Choroid plexus epithelial cell (primary cell): Measurements from ENCODE around the gene EPHA2.

Experiments used
- DNase-seq: peaks from one replicate; pipeline ENCODE4 v3.0.0-alpha.2; 2010; ENCODE audit warnings: low read depth
- H3K4me3 ChIP-seq: 2 replicates; pipeline ENCODE4 v1.5.1; 2011; ENCODE audit warnings: low read depth, mild to moderate bottlenecking, control low read depth, low read length, moderate library complexity
- TF ChIP-seq, protein P1 (sequence below): conservative IDR thresholded peaks from 2 replicates; pipeline ENCODE4 v1.5.1; 2011; ENCODE audit warnings: low read depth, mild to moderate bottlenecking, control low read depth, inconsistent platforms, low read length, moderate library complexity

The EPHA2 gene

DNA sequence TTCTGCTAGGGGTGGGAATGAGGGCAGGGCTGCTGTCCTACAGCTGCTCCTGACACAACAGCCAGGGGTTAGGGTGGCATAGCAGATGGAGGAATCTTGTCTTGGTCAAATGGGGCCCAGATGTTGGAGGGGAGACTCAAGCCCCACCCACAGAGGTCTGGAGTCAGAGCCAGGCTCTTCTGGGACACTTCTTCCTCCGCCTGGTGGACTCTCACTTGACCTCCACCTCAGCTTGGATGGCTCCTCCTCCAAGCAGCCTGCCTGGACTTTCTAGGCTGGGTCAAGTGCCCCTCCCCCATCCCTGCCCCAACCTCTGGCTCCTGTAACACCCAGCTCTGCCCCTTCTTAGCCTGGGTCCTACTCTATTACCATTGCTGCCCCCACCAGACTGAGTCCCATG, 35.5 kb downstream of the EPHA2 start:
- DNase-seq: no peak
- TF ChIP-seq, protein P1, sequence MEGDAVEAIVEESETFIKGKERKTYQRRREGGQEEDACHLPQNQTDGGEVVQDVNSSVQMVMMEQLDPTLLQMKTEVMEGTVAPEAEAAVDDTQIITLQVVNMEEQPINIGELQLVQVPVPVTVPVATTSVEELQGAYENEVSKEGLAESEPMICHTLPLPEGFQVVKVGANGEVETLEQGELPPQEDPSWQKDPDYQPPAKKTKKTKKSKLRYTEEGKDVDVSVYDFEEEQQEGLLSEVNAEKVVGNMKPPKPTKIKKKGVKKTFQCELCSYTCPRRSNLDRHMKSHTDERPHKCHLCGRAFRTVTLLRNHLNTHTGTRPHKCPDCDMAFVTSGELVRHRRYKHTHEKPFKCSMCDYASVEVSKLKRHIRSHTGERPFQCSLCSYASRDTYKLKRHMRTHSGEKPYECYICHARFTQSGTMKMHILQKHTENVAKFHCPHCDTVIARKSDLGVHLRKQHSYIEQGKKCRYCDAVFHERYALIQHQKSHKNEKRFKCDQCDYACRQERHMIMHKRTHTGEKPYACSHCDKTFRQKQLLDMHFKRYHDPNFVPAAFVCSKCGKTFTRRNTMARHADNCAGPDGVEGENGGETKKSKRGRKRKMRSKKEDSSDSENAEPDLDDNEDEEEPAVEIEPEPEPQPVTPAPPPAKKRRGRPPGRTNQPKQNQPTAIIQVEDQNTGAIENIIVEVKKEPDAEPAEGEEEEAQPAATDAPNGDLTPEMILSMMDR: no peak
- no peak overlapping the region for H3K4me3 ChIP-seq

DNA sequence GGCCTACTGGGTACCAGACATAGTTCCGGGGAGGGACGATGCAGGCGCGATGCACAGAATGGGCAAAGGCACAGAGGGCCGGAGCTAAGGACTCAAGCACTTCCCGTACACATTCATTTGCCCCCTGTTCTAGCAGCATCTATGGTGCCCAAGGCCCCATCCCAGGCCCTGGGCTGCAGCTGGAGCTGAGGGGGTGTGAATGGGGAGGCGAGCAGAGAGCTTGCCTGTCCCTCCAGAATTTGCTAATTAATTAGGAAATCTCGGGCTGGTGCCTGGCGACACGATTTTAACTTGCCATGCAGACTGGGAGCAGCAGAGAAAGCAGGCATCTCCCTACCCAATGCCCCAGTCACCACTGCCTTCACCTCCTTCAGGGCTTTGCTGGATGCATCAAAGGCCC, 35.9 kb downstream of the EPHA2 start:
- no peak for DNase-seq
- TF ChIP-seq, protein P1: no peak
- no peak overlapping the region for H3K4me3 ChIP-seq

DNA sequence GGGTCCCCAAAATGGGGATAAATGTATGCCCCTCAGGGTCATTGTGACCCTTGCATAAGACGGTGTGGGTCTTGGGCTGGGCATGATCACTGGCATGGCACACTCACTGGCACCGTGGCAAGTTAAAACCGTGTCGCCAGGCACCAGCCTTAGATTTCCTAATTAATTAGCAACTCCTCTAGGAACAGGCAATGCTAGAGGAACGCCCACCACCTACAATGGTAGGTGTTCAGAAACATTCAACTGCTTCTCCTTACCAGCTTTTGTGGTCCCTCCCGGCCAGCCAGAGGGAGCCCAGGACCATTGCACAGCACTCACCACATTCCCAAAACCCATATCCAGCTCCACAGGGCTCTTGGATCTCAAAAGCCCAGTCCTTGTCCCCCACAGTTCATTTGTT, 36.4 kb downstream of the EPHA2 start:
- H3K4me3 ChIP-seq: no peak overlapping the region
- TF ChIP-seq, protein P1: no peak
- no peak for DNase-seq

DNA sequence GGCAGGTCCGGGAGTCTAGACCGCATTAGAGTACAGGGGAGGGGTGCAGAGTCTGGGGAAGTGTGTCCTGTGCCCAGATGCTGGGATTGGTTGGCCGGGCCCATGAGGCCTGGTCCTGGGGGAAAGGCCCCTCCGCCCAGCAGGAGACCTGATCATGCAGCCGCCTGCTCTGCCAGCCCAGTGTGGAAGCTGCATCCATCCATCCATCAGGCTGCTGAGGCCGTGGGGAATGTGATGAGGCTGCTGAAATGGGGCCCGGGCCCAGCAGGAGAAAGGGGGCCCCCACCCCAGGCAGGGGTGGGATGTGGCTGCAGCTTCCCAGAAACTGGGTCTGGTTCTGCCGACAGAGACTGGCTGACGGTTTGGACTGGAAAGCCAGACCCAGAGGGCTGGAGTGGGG, 37.2 kb downstream of the EPHA2 start:
- DNase-seq: no peak
- TF ChIP-seq, protein P1: no peak
- H3K4me3 ChIP-seq: no peak overlapping the region

DNA sequence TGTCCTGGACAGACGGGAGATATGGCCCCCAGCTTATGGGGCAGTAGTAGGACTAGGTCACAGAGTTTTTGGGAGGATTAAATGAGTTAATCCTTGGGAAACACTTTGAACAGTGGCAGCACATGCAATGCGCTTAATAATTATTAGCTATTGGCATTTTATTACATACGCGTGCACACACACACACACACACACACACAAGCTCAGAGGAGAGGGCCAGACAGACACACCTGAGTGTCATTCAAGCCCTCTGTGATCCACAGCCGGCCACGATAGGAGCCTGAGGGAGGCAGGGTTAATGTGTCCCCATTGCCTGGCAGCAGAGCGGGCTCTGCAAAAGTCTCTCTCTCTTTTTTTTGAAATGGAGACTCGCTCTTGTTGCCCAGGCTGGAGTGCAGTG, 37.9 kb downstream of the EPHA2 start:
- H3K4me3 ChIP-seq: no peak overlapping the region
- DNase-seq: no peak
- TF ChIP-seq, protein P1: no peak

DNA sequence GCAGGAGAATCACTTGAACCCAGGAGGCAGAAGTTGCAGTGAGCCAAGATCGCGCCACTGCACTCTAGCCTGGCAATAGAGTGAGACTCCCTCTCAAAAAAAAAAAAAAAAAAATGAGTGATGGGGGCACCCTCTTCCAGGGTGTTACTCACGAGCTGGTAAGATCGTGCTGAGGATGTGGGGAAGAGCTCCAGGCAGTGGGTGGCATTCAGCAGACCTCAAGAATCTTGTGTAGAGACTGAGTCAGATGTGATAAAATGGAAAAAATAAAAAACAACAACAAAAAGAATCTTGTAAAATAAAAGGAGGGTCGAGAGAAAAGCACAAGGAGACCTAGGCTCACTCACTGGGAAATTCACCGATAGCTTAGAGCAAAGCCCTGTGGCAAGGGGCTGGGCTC, 38.5 kb downstream of the EPHA2 start:
- H3K4me3 ChIP-seq: no peak overlapping the region
- DNase-seq: no peak
- TF ChIP-seq, protein P1: no peak

DNA sequence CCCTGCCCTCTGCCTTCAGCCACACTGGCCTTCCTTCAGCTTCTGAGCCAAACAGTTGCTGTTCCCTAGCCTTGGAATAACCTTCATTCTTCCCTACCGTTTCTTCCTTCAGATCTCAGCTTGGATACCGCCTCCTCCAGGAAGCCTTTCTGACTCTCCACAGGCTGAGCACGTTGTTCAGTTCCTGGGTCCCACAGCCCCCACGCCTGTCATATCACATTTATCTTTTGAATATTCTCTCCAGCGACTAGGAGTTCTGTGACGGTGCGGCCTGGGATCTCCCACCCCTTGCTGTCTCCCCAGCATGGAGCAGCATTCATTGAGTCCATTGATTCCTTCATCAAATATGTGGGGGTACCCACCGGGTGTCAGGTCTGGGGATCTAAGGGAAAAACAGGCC, 39.2 kb downstream of the EPHA2 start:
- TF ChIP-seq, protein P1: no peak
- no peak for DNase-seq
- no peak overlapping the region for H3K4me3 ChIP-seq
